Prostate gland (tissue), 2 donors: ENCODE measurements around the gene CTIF.

Experiments used
- POLR2AphosphoS5 ChIP-seq: sonication (generic); formaldehyde crosslinking; IDR thresholded peaks from one replicate; pipeline ENCODE4 v1.6.1; 2017; ENCODE audit warnings: antibody characterized with exemption
- TF ChIP-seq, protein P1 (sequence below), 4 experiments: fragments of 200-600 bp in 2 of 4; fragments of 450-650 bp in 2 of 4; sonication (generic) in 2 of 4; IDR thresholded peaks; 1 replicate in 3 of 4; 2 replicates in 1 of 4; pipeline ENCODE4 v1.5.1; 2016 to 2019; ENCODE audit warnings: antibody characterized with exemption in 4 of 4, mild to moderate bottlenecking in 2 of 4, moderate library complexity in 2 of 4

DNA sequence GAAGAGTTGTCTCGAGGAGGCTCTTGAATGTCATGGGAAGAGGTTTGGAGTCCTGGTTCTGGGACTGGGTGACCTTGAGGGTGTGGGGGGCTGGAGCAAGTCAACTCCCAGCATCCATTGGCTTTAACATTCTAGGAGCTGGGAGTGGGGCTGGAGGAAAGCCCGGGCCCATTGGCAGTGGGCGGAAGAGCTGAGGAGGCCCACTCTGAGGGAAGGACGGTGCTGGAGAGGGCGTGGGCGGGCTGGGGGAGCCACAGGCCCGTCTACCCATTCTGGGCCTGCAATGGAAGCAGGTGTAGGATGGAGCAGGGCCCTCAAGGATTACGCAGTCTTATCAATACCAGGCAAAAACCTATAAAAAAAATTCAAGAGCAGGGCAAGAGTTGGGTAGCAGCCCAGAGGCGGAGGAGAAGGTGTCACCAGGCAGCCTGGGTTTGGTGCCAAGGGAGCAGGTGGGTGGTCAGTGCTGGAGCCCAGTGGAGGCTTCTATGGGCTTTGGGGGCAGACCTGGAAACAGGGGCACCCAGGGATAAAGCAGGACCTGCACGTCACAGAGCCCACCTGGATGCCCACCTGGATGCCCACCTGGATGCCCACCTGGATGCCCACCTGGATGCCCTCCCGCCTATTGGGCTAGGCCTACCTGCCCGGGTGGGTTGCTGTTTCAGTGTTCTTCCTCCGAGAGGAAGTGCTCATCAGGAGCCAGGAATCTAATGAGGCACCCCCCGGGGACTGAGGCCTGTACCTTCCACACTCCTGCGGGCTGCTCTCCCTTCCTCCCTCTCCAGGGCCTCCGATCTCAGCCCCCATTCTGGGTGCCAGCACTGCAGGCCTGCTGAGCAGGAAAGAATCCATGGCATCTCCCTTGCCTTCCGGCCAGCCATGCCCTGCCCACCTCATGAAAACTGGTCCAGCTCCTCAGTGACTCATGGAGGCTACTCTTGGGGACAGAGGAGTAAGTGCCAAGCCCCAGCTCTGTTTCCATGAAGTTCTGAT, 71.3 kb downstream of the CTIF start:
- no peak for TF ChIP-seq POLR2AphosphoS5
- TF ChIP-seq, protein P1, sequence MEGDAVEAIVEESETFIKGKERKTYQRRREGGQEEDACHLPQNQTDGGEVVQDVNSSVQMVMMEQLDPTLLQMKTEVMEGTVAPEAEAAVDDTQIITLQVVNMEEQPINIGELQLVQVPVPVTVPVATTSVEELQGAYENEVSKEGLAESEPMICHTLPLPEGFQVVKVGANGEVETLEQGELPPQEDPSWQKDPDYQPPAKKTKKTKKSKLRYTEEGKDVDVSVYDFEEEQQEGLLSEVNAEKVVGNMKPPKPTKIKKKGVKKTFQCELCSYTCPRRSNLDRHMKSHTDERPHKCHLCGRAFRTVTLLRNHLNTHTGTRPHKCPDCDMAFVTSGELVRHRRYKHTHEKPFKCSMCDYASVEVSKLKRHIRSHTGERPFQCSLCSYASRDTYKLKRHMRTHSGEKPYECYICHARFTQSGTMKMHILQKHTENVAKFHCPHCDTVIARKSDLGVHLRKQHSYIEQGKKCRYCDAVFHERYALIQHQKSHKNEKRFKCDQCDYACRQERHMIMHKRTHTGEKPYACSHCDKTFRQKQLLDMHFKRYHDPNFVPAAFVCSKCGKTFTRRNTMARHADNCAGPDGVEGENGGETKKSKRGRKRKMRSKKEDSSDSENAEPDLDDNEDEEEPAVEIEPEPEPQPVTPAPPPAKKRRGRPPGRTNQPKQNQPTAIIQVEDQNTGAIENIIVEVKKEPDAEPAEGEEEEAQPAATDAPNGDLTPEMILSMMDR (IDR thresholded peaks at IDR 0.05), result no peak
